ENCODE measurements around the gene PRKACG. TPM values are rescaled to one million over a fixed set of nuclear protein-coding genes. Genes with fewer than 3 reads are reported as not detected.

PRKACG gene
- total RNA-seq, 2 donors from 2014 or later: not detected

DNA sequence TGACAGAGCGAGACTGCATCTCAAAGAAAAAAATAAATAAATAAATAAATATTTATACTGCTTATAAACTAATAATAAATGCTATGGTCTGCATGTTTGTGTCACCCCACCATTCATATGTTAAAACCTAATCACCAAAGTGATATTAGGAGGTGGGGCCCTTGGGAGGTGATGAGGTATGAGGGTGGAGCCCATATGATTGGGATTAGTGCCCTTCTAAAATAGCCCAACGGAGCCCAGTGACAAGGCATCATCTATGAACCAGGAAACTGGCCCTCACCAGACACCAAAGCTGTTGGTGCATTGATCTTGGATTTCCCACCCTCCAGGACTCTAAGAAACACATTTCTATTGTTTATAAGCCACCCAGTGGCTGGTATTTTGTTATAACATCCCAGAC lies 26.7 kb upstream of the PRKACG start:
- Histone ChIP-seq H3K27me3 (no peaks in the 10 kb centered on the region), H3K4me1 (peaks cover 0 to 25% of the 10 kb centered on the region in 2 donors), H3K9me3 (no peaks in the 10 kb centered on the region), H3K4me3 (no peak overlapping the region), H3K36me3 (no peaks in the 10 kb centered on the region), H3K27ac (no peak overlapping the region)
- TF ChIP-seq, protein P1, sequence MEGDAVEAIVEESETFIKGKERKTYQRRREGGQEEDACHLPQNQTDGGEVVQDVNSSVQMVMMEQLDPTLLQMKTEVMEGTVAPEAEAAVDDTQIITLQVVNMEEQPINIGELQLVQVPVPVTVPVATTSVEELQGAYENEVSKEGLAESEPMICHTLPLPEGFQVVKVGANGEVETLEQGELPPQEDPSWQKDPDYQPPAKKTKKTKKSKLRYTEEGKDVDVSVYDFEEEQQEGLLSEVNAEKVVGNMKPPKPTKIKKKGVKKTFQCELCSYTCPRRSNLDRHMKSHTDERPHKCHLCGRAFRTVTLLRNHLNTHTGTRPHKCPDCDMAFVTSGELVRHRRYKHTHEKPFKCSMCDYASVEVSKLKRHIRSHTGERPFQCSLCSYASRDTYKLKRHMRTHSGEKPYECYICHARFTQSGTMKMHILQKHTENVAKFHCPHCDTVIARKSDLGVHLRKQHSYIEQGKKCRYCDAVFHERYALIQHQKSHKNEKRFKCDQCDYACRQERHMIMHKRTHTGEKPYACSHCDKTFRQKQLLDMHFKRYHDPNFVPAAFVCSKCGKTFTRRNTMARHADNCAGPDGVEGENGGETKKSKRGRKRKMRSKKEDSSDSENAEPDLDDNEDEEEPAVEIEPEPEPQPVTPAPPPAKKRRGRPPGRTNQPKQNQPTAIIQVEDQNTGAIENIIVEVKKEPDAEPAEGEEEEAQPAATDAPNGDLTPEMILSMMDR (IDR thresholded peaks at IDR 0.05): no peak
- DNase-seq (ENCODE audit: low spot score): no peak

GRCh38 chr9:69036799-69037198 lies 22.9 kb upstream of the PRKACG start:
- Histone ChIP-seq H3K27me3 (no peaks in the 10 kb centered on the region), H3K9me3 (no peaks in the 10 kb centered on the region), H3K27ac (peak overlapping the region; percentile 67 to 86), H3K4me1 (peaks cover 0 to 12% of the 10 kb centered on the region in 2 donors), H3K36me3 (no peaks in the 10 kb centered on the region), H3K4me3 (peak overlapping the region; percentile 64 to 65)
- TF ChIP-seq, protein P1 (IDR thresholded peaks at IDR 0.05): no peak
- no peak for DNase-seq (ENCODE audit: low spot score)

DNA sequence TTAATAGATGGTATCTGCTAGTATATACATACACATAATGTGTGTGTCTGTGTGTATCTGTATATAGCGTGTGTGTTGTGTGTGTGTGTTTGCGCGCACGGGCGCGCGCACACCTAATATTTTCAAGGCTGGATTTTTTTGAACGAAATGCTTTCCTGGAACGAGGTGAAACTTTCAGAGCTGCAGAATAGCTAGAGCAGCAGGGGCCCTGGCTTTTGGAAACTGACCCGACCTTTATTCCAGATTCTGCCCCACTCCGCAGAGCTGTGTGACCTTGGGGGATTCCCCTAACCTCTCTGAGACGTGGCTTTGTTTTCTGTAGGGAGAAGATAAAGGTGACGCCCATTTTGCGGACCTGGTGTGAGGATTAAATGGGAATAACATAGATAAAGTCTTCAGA lies 22.4 kb upstream of the PRKACG start:
- H3K27ac ChIP-seq: peak overlapping the region; percentile 67 to 86
- peak overlapping the region; percentile 64 to 65 for H3K4me3 ChIP-seq
- H3K9me3 ChIP-seq: no peaks in the 10 kb centered on the region

DNA sequence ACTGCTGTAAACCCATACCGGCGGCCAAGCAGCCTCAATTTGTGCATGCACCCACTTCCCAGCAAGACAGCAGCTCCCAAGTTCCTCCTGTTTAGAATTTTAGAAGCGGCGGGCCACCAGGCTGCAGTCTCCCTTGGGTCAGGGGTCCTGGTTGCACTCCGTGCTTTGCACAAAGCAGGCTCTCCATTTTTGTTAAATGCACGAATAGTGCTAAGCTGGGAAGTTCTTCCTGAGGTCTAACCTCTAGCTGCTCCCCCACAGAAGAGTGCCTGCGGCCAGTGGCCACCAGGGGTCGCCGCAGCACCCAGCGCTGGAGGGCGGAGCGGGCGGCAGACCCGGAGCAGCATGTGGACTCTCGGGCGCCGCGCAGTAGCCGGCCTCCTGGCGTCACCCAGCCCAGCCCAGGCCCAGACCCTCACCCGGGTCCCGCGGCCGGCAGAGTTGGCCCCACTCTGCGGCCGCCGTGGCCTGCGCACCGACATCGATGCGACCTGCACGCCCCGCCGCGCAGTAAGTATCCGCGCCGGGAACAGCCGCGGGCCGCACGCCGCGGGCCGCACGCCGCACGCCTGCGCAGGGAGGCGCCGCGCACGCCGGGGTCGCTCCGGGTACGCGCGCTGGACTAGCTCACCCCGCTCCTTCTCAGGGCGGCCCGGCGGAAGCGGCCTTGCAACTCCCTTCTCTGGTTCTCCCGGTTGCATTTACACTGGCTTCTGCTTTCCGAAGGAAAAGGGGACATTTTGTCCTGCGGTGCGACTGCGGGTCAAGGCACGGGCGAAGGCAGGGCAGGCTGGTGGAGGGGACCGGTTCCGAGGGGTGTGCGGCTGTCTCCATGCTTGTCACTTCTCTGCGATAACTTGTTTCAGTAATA lies 21.8 kb upstream of the PRKACG start, which contains the start of gene FXN:
FXN (plus strand) TSS at position 315 of the 871 bp plus-strand sequence; CDS start at position 346, 31 bp downstream.
- Histone ChIP-seq H3K4me3 (peak within 1 kb of the TSS; percentile 64 to 65), H3K9me3 (no peaks in the 10 kb centered on the region), H3K36me3 (no peaks in the 10 kb centered on the region), H3K4me1 (peaks cover 0 to 12% of the 10 kb centered on the region in 2 donors), H3K27ac (peak within 1 kb of the TSS; percentile 67 to 86), H3K27me3 (no peaks in the 10 kb centered on the region)
- peak; percentile 82 for DNase-seq (ENCODE audit: low spot score)
- TF ChIP-seq, protein P1 (IDR thresholded peaks at IDR 0.05): peak; percentile 99 to 100

More for the DNA sequence above, 22.4 kb upstream of the PRKACG start:
- no peak for DNase-seq (ENCODE audit: low spot score)
- H3K4me1 ChIP-seq: peaks cover 0 to 12% of the 10 kb centered on the region in 2 donors
- H3K27me3 ChIP-seq: no peaks in the 10 kb centered on the region
- TF ChIP-seq, protein P1 (IDR thresholded peaks at IDR 0.05): no peak
- no peaks in the 10 kb centered on the region for H3K36me3 ChIP-seq

- no peak for DNase-seq (ENCODE audit: low spot score)
- H3K4me3 ChIP-seq: no peak overlapping the region
- peaks cover 0 to 6% of the 10 kb centered on the region in 2 donors for H3K9me3 ChIP-seq
- H3K27me3 ChIP-seq: no peaks in the 10 kb centered on the region
- TF ChIP-seq, protein P1 (IDR thresholded peaks at IDR 0.05): no peak
- peaks cover 0 to 12% of the 10 kb centered on the region in 2 donors for H3K4me1 ChIP-seq
- no peak overlapping the region for H3K27ac ChIP-seq
- H3K36me3 ChIP-seq: no peaks in the 10 kb centered on the region
These were observed 20.2 kb upstream of the PRKACG start for GRCh38 chr9:69034071-69034470.

Measured in right atrium auricular region (tissue), 2 donors.